Endothelial cell of umbilical vein (primary cell): ENCODE data around the gene IGSF3.

Experiments
- MYC ChIP-seq: IDR thresholded peaks from one replicate; pipeline ENCODE4 v1.6.1; 2011; ENCODE audit warnings: mild to moderate bottlenecking, low read depth, low read length
- POLR2A ChIP-seq: IDR thresholded peaks from 2 replicates; pipeline ENCODE4 v1.6.1; 2012; ENCODE audit warnings: low read depth, mild to moderate bottlenecking, control low read depth, low read length
- TF ChIP-seq, protein P1 (sequence below), 2 donors: IDR thresholded peaks; 1 replicate in 1 of 2; 2 replicates in 1 of 2; pipeline ENCODE4 v1.5.1; 2011; ENCODE audit warnings: low read length in 2 of 2, mild to moderate bottlenecking in 2 of 2, moderate library complexity in 2 of 2, control low read depth in 1 of 2, inconsistent platforms in 1 of 2, low read depth in 1 of 2; ENCODE audit not compliant: insufficient read depth in 1 of 2; ENCODE audit errors: extremely low read depth in 1 of 2

DNA sequence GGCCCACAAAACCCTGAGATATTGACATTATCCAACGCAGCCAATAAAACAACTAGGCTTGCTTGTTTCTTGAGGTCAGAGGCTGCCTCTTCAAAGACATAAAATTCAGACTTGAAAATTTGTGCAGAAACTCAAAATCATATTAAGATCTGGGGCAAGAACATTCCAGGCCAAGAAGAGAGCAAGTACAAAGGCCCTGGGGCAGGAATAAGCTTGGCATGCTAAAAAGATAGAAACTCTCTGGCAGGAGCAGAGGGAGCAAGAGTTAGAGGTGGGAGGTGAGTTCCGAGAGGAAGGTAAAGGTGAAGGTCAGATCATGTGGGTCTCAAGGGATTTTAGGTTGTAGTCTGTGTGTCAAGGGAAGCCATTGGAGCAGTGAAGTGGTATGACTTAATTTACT is 8.8 kb upstream of the IGSF3 start:
- TF ChIP-seq, protein P1, sequence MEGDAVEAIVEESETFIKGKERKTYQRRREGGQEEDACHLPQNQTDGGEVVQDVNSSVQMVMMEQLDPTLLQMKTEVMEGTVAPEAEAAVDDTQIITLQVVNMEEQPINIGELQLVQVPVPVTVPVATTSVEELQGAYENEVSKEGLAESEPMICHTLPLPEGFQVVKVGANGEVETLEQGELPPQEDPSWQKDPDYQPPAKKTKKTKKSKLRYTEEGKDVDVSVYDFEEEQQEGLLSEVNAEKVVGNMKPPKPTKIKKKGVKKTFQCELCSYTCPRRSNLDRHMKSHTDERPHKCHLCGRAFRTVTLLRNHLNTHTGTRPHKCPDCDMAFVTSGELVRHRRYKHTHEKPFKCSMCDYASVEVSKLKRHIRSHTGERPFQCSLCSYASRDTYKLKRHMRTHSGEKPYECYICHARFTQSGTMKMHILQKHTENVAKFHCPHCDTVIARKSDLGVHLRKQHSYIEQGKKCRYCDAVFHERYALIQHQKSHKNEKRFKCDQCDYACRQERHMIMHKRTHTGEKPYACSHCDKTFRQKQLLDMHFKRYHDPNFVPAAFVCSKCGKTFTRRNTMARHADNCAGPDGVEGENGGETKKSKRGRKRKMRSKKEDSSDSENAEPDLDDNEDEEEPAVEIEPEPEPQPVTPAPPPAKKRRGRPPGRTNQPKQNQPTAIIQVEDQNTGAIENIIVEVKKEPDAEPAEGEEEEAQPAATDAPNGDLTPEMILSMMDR (IDR thresholded peaks at IDR 0.05; ENCODE audit: extremely low read depth in 1 of 2, insufficient read depth in 1 of 2, low read depth in 1 of 2, low read length in 2 of 2), result no peak
- TF ChIP-seq MYC, result no peak
- TF ChIP-seq POLR2A, result no peak
